Astrocyte of the cerebellum (primary cell): ENCODE measurements around the gene UNC45A.

ENCODE experiments used
- DNase-seq: peaks from one replicate; pipeline ENCODE4 v3.0.0-alpha.2; 2011; ENCODE audit warnings: low read depth
- H3K4me3 ChIP-seq: 2 replicates; pipeline ENCODE4 v1.5.1; 2011; ENCODE audit warnings: mild to moderate bottlenecking, low read depth, low read length, moderate library complexity
- in situ Hi-C: cut with HindIII; loops from 2 replicates; pipeline ENCODE4 v1.10.0; 2017; ENCODE audit warnings: low sequenced_read_pairs
- TF ChIP-seq, protein P1 (sequence below): IDR thresholded peaks from 2 replicates; pipeline ENCODE4 v1.5.1; 2012; ENCODE audit warnings: low read length, low read depth, moderate library complexity, mild to moderate bottlenecking; ENCODE audit errors: missing control alignments

The UNC45A gene

GRCh38 chr15:90953947-90954711, 19.0 kb downstream of the UNC45A start:
- H3K4me3 ChIP-seq, result peak overlapping the region; percentile 93
- in situ Hi-C loops, result no loop called here
- TF ChIP-seq, protein P1, sequence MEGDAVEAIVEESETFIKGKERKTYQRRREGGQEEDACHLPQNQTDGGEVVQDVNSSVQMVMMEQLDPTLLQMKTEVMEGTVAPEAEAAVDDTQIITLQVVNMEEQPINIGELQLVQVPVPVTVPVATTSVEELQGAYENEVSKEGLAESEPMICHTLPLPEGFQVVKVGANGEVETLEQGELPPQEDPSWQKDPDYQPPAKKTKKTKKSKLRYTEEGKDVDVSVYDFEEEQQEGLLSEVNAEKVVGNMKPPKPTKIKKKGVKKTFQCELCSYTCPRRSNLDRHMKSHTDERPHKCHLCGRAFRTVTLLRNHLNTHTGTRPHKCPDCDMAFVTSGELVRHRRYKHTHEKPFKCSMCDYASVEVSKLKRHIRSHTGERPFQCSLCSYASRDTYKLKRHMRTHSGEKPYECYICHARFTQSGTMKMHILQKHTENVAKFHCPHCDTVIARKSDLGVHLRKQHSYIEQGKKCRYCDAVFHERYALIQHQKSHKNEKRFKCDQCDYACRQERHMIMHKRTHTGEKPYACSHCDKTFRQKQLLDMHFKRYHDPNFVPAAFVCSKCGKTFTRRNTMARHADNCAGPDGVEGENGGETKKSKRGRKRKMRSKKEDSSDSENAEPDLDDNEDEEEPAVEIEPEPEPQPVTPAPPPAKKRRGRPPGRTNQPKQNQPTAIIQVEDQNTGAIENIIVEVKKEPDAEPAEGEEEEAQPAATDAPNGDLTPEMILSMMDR, result no peak
- no peak for DNase-seq

DNA sequence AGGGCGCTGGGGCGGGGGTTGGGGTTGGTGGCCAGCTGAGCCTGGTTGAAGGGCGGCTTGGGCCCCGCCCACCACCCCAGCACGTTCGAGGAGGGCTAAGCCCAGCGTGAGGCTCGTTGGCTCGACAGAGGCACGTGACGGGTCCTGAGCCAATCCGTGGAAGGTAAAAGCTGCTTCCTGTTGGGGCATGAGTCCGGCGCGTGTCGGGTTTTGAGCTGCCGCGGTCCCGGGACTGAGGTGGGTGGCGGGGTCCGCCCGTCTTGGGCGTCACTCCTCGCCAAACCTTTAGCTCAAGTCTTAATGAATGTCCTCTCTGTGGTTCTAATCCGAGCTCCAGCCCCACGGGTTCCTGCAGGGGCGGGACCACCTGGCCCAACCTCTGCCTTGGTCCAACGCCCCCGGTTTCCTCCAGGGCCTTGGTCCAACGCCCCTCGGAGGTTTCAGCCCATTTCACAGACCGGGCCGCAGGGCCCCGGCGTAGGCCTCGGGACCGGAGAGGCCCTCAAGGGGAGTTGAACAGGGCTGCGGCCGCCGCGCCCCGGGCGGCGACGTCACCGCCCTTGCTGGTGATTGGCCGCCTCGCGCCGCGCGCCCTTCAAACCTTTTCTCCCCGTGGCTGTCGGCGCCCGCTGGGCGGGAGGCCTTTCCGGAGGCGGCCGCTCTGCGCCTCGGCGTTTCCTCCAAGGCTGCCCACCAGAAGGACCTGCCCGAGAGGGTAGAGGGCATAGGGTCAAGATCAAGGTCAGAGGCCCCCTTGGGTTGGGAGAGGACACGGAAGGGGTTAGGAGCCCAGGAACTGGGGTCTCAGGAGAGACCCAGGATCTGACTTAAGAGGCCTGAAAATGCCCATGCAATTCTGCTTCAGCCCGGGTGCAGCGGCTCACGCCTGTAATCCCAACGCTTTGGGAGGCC, 19.9 kb downstream of the UNC45A start, which contains the start of gene RCCD1:
Gene RCCD1 (plus strand): TSS at position 173 of the 912 bp plus-strand sequence. CDS start 1,851 bp downstream, outside the sequence.
- H3K4me3 ChIP-seq, result peak within 1 kb of the TSS; percentile 93
- in situ Hi-C loops, result no loop called here
- TF ChIP-seq, protein P1, result no peak
- peak; percentile 78 for DNase-seq

DNA sequence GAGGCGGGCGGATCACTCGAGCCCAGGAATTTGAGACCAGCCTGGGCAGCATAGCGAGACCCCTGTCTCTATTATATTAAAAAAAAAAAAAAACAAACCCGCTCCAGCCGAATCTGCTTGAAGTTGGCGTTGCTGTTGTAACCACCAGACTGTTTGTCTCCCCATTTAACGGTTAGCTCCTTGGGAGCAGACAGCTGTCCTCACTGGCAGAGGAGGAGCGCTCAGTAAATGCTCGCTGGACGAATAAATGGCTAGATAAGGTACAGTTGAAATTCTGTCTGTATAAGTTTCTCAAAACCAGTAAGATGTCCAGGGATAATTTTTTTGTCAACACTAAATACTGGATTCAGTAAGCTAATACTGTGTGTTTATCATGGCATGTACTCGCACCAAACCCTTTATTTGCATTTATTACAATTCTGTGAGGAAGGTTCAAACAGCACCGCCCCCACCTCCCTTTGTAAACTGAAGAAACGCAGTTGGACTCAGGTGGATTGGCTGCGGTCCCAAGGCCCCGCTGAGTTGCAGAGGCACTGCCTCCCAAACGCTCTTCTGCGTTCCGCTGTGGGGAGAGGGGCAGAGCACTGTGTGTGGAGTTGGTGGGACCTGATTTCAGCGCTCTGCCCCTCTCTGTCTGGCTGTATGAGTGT, 20.7 kb downstream of the UNC45A start:
- no peak for DNase-seq
- H3K4me3 ChIP-seq, result peak overlapping the region; percentile 93
- in situ Hi-C loops, result no loop called here
- TF ChIP-seq, protein P1, result no peak

DNA sequence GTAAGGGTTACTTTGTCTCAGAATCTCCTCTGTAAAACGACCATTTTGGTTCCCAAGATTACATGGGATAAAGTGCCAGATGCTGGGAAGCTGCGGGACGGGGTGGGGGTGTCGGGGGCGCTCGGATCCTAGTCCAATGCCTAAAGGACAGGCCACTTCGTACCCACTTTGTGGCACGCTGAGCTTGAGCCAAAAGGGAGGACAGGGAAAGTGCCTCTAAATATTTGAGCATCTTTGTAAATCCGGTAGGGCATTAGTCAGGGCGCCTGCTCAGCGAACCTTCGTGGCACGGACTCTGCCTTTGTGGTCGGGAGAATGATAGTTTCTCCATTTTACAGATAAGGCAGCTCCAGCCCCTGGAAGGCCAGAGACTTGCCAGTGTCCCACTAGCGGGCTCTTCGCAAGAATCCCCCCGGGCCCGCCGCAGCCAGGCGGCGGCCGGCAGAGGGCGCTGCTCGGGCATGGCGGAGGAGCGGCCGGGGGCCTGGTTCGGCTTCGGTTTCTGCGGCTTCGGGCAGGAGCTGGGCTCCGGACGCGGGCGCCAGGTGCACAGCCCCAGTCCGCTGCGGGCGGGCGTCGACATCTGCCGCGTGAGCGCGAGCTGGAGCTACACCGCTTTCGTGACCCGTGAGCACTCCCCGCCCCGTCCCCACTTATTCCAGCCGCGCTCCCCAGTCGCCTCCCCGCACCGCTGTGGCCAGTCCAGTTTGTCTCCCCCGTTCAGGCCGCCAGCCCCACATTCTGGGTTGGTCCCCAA, 21.4 kb downstream of the UNC45A start:
- no peak for DNase-seq
- H3K4me3 ChIP-seq, result peak overlapping the region; percentile 48
- in situ Hi-C loops, result no loop called here
- TF ChIP-seq, protein P1, result peak; percentile 96

GRCh38 chr15:90957031-90957790, 22.1 kb downstream of the UNC45A start:
- H3K4me3 ChIP-seq, result peak overlapping the region; percentile 48
- in situ Hi-C loops, result no loop called here
- TF ChIP-seq, protein P1, result no peak
- DNase-seq, result no peak
